ENCODE results near the gene PLEKHG4. TPM values are rescaled to one million over a fixed set of nuclear protein-coding genes. Genes with fewer than 3 reads are reported as not detected.

Gene PLEKHG4
- polyA plus RNA-seq, 1 donor from 2014 or later: 0.28 TPM

DNA sequence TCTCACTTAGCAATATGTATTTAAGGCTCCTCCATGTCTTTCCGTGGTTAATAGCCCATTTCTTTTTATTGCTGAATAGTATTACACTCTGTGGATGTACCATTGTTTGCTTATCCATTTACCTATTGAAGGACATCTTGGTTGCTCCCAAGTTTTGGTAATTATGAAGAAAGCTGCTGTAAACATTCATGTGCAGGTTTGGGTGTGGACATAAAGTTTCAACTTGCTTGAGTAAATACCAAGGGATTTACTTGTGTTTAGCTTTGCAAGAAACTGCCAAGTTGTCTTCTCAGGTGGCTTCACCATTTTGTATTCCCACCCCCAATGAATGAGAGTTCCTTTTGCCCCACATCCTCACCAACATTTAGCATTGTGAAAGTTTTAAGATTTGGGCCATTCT is 56.8 kb downstream of the PLEKHG4 start:
- Histone ChIP-seq H3F3A (ENCODE audit: insufficient read depth, low read length, poor library complexity, severe bottlenecking) (no peaks in the 10 kb centered on the region), H2AFZ (ENCODE audit: low read depth, low read length) (no peak overlapping the region), H3K27ac (ENCODE audit: low read length) (no peak overlapping the region), H3K4me3 (ENCODE audit: low read length) (no peak overlapping the region), H3K27me3 (ENCODE audit: insufficient read depth, low read depth, low read length) (no peaks in the 10 kb centered on the region), H3K9me3 (ENCODE audit: low read length) (no peaks in the 10 kb centered on the region), H4K20me1 (ENCODE audit: insufficient read depth) (no peaks in the 10 kb centered on the region), H3K9me2 (ENCODE audit: insufficient read depth, low read length) (no peaks in the 10 kb centered on the region), H3K9ac (ENCODE audit: low read length) (no peak overlapping the region), H3K79me2 (replicated peaks; ENCODE audit: insufficient read depth, low read length) (no peaks in the 10 kb centered on the region), H3K4me2 (ENCODE audit: low read length) (no peak overlapping the region), H3K36me3 (ENCODE audit: insufficient read depth, low read length) (no peaks in the 10 kb centered on the region)
- TF ChIP-seq RAD21 (conservative IDR thresholded peaks at IDR 0.05): no peak
- TF ChIP-seq CTCF (IDR thresholded peaks at IDR 0.05; ENCODE audit: poor library complexity, severe bottlenecking): no peak
- TF ChIP-seq SMC3 (conservative IDR thresholded peaks at IDR 0.05; ENCODE audit: poor library complexity): no peak
- TF ChIP-seq POLR2AphosphoS5 (IDR thresholded peaks at IDR 0.05): no peak
- no peak for TF ChIP-seq EP300 (conservative IDR thresholded peaks at IDR 0.05; ENCODE audit: poor library complexity, severe bottlenecking)
- TF ChIP-seq EZH2 (IDR thresholded peaks at IDR 0.05; ENCODE audit: borderline replicate concordance, insufficient read depth, low read length, poor library complexity, severe bottlenecking): no peak
- TF ChIP-seq REST (IDR thresholded peaks at IDR 0.05; ENCODE audit: borderline replicate concordance): no peak
- no peak for TF ChIP-seq TAF1 (IDR thresholded peaks at IDR 0.05; ENCODE audit: low read depth)
- TF ChIP-seq MXI1 (conservative IDR thresholded peaks at IDR 0.05; ENCODE audit: poor library complexity, severe bottlenecking): no peak

DNA sequence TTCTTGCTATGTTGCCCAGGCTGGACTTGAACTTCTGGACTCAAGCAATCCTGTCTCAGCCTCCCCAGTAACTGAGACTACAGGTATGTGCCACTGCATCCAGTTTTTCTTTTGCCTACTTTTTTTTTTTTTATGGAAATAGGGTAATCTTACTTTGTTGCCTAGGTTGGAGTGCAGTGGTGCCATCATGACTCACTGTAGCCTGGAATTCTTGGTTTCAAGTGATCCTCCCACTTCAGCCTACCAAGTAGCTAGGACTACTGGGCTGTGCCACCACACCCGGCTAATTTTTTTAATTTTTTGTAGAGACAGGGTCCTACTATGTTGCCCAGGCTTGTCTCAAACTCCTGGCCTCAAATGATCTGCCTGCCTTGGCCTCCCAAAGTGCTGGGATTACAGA is 57.3 kb downstream of the PLEKHG4 start:
- Histone ChIP-seq H3K27me3 (ENCODE audit: insufficient read depth, low read depth, low read length) (no peaks in the 10 kb centered on the region), H3K4me3 (ENCODE audit: low read length) (no peak overlapping the region), H3K9me3 (ENCODE audit: low read length) (no peaks in the 10 kb centered on the region), H4K20me1 (ENCODE audit: insufficient read depth) (no peaks in the 10 kb centered on the region), H3K36me3 (ENCODE audit: insufficient read depth, low read length) (no peaks in the 10 kb centered on the region), H3K4me2 (ENCODE audit: low read length) (no peak overlapping the region), H3F3A (ENCODE audit: insufficient read depth, low read length, poor library complexity, severe bottlenecking) (no peaks in the 10 kb centered on the region), H3K9ac (ENCODE audit: low read length) (no peak overlapping the region), H3K79me2 (replicated peaks; ENCODE audit: insufficient read depth, low read length) (no peaks in the 10 kb centered on the region), H3K27ac (ENCODE audit: low read length) (no peak overlapping the region), H3K9me2 (ENCODE audit: insufficient read depth, low read length) (no peaks in the 10 kb centered on the region), H2AFZ (ENCODE audit: low read depth, low read length) (no peak overlapping the region)
- no peak for TF ChIP-seq EP300 (conservative IDR thresholded peaks at IDR 0.05; ENCODE audit: poor library complexity, severe bottlenecking)
- TF ChIP-seq EZH2 (IDR thresholded peaks at IDR 0.05; ENCODE audit: borderline replicate concordance, insufficient read depth, low read length, poor library complexity, severe bottlenecking): no peak
- no peak for TF ChIP-seq SMC3 (conservative IDR thresholded peaks at IDR 0.05; ENCODE audit: poor library complexity)
- TF ChIP-seq CTCF (IDR thresholded peaks at IDR 0.05; ENCODE audit: poor library complexity, severe bottlenecking): no peak
- no peak for TF ChIP-seq REST (IDR thresholded peaks at IDR 0.05; ENCODE audit: borderline replicate concordance)
- no peak for TF ChIP-seq POLR2AphosphoS5 (IDR thresholded peaks at IDR 0.05)
- no peak for TF ChIP-seq TAF1 (IDR thresholded peaks at IDR 0.05; ENCODE audit: low read depth)
